HG03565 (cell line): ENCODE results near the gene LINC01488.

ENCODE experiments used
- ATAC-seq: cut with Tn5 transposase; IDR thresholded peaks from one replicate; pipeline ENCODE4 v1.9.1; 2021; ENCODE audit warnings: mild to moderate bottlenecking, moderate library complexity; ENCODE audit not compliant: unreplicated experiment

LINC01488 gene

DNA sequence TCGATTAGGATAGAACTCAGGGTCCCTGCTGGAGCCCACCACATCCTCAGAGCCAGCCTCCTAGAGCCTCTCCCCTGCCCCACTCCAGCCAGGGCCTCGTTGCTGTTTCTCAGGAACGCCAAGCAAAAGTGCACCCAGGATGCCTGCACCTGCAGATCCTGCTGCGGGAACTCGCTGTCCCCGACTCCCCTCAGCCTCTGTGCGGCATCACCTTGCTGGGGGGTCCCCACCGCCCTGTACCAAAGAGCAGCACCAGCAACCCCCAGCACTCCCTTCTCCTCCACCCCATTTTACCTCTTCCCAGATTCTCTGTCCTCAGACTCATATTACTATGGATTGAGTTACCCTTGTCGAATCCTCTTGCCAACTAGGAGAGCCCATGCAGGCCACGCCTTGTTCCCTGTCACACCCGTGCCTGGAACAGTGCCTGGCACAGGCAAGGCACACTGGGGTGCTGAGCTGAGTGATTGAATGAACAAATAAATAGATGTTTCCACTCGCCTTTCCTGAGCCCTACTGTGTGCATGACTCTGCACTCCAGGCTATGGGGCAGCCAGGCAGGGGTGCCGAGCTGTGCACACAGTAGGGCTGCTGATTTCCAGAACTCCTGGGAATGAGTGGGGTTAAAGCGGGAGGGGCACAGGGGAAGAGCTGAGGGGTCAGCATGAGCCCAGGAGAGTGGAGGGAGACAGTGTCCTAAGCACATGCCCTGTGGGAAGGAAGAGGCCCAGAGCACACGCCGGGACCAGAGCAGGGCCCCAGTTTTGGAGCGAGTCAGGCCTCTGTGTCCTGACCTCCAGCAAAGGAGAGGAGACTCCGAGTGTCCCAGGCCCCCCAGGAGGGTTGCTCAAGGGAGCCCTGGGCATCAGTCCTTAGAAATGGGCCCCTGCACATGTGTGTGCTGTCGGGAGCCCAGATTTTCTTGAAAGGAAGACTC is 44.3 kb downstream of the LINC01488 start:
- ATAC-seq = no peak

DNA sequence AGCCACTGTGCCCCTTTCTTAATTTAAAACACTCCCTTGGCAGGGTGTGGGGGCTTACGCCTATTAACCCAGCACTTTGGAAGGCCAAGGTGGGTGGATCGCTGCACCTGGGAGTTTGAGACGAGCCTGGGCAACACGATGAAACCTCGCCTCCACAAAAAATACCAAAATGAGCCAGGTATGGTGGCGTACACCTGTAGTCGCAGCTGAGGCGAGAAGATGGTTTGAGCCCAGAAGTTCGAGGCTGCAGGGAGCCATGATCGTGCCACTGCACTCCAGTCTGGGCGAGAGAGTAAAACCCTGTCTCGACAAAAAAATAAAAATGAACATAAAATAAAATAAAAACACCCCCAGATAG is 45.0 kb downstream of the LINC01488 start:
- no peak for ATAC-seq

DNA sequence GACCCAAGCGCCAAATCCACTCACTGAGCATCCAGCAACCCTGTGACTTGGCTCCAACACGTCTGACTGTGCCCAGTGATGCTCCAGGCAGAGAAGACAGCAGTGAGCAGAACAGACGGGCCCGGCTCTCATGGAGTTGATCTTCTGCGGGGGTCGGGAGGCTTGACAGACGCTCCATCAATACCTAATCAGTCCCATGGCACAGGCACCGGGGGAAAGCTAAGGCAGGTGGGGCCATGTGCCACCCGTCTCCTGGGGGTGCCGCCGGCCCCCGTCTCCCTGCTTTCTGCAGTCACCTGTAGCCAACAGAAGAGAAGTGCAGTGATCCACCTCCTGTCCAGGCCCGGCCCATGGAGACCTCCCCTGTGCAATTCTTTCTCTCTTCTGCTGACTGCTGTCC is 47.5 kb downstream of the LINC01488 start:
- no peak for ATAC-seq

DNA sequence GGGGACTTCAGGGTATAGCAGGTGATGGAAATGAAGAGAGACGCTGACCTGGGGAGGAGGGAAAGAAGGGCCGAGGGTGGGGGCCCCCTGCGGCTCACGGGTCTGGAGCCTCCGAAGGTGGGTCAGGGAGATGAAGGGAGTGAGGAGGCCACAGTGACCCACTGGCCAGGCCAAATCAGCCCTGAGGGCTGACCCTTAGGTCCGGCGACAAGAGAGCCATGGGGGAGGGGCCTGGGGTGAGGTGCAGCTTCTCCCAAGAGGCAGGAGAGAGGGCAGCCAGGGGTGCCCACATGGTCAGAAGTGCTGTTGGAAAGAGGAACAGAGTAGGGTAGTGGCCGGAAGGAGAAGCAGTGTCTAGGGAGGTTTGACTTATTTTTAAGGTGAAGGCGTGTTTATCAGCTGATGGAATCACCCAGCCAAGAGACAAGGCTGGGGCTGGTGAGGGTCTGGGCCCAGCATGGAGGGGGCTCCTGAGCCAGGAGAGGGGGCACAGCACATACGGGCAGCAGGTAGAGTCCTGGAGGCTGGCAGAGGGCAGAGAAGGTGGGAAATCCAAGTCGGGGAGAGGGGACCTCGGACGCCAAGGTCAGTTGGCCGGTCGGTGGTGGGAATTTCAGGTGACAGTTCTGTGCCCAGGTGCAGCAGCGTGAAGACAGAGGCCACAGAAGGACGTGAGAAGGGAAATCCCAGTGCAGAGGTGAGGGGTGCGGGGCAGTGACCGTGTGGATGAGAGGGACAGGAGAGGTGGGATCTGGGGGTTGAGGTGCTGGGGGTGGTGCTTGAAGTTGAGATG is 49.0 kb downstream of the LINC01488 start:
- no peak for ATAC-seq

DNA sequence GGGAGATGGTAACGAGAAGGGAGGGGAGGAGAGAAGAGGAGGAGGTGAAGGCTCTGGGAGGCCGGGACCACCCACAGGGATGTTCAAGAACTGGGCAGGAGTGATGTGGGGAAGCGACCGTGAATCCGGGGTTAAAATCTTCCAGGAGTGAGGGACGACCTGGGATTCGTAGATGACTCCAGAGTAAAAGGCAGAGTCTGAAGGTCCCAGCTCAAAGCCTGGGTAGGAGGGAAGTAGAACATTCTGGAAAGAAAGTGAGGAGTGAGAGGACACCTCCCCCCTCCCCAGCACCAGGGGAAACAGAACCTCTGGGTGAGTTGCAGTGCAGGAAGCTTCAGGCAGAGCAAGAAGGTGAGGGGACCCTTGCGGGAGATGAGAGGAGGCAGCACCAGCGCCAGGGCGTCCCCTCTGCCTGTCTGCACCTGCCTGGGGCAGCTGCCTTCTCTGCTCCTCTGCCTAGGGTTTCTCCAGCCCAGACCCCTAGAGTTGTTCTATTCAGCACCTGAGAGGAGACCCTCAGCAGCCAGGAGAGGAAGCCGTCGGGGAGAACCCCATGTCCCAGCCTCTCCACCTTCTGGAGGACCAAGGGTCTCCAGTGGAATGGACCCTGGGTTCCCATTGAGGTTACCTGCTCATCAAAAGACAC is 49.7 kb downstream of the LINC01488 start:
- no peak for ATAC-seq

DNA sequence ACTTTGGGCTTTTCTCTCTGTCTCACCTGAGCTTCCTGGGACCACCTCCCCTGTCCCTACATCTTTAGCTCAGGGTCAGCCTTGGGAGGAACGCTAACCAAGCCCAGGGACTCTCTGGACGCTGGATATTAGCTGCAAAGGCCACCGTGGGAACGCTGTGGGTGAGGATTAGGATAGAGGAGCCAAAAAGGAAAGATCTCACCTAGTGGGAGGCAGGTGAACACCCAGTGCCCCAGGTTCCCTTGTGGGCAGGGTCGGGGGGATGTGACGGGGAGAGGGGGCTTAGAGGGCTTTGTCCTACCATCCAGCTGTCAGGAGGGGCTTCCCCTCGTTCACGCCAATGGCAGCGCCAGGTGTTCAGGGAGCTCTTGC is 50.2 kb downstream of the LINC01488 start:
- no peak for ATAC-seq

DNA sequence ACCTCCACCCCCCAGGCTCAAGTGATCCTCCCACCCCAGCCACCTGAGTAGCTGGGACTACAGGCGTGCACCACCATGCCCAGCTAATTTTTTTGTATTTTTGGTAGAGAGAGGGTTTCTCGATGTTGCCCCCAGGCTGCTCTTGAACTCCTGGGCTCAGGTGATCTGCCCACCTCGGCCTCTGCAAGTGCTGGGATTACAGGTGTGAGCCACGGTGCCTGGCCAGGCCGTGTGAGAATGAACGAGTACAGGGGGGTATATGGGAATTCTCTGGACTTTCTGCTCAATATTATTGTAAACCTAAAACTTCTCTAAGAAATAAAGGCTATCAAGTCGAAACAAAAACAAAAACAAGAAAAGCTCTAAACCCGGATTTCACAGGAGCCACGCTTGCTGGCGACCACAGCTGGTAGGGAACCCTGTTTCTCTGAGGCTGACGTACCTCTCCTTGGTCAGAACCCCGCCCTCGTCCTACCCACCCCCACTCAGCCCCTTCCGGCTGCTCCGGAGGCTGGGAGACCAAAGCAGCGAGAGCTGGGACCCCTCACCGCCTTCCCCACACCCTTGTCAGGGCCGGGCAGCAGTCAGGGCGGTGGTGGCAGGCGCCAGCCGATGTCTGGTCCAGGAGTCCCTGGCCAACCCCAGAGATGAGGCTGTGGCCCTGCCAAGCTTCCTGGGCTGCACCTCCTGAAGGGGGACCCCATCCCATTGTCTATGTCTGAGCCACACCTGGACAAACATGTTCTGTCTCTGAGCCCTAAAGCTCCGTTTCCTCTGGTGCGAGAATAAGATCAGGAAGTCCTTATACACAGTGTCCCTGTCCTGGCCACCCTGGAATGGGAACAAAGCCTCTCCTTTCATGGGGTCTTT is 52.1 kb downstream of the LINC01488 start:
- no peak for ATAC-seq

DNA sequence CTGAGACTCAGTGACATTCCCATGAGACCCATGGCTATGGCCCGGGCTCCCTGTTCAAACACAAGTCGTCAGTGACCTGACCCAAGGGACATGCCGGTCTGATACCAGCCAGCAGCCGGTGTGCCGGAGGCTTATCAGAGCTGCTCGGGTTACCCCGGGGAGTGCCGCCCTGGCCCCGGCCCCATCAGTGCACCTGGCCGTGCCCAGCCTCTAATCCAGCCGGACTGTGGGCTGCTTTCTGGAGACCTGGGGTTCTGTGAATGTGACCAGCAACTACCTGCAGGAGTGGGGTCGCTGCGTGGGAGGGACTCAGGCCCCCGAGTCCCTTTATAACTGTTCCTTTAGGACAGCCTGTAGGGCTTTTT is 52.7 kb downstream of the LINC01488 start:
- ATAC-seq = no peak

DNA sequence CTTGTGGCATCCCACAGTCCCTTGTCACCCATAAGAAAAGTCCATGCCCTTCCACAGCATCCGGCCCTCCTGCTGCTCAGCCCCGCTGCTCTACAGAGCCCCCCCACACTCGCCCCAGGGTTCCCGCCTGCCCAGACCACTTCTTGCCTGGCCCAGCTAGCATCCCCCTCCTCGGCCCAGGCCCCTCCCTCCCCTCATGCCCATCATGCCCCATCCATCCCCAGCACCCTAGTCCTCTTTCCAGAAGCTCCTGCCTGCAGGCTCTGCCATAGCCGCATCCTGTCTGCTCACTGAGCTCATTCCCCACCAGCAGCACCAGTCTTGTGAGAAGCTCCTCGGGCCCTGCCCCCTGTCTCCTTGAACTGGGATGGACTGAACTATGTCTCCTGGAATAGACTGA is 54.4 kb downstream of the LINC01488 start:
- no peak for ATAC-seq

DNA sequence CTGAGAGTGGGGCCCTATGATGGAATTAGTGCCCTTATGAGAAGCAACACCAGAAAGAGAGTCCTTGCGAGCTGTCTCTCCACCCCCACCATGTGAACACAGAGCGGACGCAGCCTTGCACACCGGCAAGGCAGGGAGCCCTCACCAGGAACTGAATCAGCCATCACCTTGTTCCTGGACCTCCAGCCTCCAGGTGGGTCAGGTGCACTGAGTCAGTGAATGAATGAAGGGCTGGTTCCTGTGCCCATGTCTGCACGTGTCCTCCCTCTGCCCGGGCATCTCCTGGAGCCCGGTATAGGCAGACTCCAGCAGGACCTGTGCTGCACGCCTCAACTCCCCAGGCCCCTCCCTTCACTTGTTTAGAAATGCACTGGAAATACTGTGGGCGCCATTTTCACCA is 54.9 kb downstream of the LINC01488 start:
- ATAC-seq = no peak

DNA sequence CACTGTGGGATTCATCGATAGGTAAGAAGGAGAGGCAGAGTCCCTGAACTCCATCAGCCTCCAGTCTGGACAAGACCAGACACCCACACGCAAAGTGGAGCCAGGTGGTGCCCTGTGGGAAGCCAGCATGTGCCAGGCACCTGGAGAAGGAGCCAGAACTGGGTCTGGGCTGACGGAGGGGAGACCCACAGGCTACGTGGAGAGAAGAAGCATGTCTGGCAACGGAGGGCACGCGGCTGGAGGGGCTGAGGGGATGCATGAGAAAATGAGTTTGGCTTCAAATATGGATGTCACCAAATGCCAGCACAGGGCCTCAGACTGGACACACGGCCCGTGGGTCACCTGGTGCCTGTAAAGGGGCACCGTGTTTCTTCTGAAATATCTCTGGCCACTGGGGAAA is 55.7 kb downstream of the LINC01488 start:
- ATAC-seq = no peak

DNA sequence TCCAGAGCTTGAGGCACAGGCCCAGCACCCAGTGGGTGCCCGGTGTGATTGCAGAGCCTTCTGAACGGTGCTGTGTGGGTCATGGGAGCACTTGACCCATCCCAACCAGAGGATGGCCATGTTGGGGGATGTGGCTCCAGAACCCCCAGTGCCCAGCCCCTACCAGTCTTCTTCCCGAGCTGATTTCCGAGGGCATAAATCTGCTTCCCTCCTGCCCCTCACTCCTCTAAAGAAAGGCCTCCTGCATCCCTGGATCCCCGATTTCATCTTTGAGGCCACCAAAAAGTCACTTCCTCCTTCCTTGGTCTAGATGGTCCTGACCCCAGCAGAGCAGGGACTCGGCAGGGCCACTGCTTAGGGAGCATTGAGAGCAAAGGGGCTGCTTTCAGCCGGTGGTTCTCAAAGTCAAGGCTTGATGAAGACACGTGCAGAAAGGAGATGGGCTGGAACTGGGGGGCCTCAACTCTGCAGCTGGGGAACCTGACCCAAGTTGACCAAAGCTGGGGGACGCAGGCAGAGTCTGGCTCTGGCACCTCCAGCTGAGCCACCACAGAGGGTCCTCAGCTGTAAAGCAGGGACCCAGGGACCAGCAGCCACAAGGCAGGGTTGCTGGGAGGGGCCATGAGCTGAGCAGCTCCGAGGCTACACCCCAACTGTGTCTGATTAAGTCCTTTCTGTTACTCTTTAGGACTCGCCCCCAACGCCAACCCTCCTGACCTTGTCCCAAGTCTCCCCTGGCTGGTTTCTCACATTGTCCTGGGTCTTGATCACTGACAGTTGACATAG is 56.6 kb downstream of the LINC01488 start:
- no peak for ATAC-seq

DNA sequence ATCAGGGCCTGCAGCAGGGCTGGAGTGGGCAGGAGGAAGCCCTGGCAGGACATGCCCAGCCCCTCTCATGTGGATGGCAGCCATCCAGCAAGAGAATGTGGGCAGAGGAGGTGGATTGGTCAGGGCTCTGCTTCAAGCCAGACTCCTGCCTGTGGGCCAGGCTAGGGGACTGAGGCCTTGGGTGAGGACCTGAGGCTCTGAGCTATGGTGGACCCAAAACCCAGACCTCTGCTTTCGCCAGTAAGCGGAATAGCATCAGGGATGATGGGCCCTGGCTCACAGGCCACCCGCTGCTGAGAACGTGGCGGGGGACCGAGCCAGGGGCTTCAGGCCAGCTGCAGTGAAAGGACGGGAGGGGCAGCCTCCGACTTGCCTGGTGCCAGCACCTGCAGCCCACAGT is 57.4 kb downstream of the LINC01488 start:
- ATAC-seq = no peak

DNA sequence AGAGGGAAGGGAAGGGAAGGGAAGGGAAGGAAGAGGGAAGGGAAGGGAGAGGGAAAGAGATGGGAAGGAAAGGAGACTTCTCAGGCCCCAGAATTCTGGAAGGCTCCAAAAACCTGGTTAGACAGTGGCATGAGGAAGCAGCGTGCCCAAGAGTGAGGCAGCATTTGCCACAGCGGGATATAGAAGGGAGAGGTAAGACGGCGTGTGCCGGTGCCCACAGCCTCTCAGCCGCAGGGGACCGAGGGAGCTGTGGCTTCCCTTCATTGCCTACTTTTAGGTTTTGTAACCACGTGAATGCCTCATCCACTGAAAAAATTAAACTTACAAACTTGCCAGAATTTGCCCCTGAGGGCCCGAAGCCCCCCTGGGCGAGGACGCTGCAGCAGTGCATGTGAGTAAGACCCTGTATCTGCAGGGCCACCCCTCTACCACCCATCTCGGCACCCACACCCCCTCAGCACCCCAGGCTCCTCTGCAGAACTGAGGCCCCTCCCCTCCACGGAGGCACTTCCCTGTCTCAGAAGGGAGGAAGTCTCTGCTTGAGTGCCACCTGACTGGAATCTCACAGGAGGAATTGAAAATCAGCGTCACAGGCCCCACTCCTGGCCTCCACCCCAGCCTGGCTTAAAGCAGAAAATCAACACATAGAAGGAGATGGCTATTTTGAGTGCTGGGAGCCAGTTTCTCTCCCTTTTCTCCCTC is 58.1 kb downstream of the LINC01488 start:
- ATAC-seq = no peak

DNA sequence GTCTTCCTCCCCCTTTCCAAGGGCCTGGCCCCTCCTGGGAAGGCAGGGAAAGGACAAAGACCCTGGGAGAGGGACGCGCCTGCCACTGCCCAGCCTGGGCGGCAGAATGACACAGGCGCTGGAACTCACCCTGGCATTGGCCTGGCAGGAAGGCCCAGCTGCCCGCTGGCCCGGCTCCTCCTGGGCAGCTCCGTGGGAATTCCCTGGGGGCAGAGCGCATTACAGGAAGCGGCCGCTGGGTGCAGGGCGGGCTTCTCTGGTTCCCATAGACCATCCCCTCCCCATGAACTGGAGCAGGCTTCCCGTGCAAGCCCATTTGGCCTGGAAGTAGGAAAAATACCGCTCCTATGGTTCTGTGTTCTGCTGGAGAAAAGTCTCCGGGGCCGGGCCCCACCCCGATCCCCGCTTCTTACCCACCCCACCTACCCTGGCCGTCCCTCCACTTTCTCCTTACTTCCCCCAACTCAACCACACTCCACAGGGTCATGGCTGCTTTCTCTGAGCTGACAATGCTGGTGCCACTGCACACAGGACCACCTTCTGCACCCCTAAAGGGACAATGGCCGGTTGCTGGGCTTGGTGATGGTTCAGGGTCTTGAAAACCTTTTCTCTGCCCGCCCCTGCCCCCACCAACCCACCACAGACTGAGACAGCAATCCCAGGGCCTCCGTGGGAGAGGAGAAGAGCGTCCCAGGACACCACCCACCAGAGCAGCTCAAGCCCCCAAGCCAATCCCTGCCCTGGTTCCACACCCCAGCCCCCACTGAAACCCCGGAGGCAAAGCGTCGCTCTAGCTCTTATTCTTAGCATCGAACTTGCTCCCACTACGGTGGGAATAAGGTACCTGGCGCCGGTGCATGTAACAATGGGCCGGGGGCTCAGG is 58.9 kb downstream of the LINC01488 start:
- ATAC-seq = no peak

DNA sequence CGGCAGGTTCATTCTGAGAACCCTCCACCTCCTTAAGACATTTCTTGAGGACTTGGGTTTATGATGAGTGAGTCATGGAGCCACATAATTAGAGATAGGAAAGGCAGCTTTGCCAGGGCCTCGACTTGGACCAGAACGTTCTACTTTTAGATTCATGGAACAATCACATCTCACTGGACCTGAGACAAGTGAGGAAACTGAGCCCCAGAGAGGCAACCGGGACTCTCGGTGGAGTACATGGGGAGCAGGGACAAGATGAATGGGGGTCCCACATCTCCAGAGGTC is 59.5 kb downstream of the LINC01488 start:
- no peak for ATAC-seq

DNA sequence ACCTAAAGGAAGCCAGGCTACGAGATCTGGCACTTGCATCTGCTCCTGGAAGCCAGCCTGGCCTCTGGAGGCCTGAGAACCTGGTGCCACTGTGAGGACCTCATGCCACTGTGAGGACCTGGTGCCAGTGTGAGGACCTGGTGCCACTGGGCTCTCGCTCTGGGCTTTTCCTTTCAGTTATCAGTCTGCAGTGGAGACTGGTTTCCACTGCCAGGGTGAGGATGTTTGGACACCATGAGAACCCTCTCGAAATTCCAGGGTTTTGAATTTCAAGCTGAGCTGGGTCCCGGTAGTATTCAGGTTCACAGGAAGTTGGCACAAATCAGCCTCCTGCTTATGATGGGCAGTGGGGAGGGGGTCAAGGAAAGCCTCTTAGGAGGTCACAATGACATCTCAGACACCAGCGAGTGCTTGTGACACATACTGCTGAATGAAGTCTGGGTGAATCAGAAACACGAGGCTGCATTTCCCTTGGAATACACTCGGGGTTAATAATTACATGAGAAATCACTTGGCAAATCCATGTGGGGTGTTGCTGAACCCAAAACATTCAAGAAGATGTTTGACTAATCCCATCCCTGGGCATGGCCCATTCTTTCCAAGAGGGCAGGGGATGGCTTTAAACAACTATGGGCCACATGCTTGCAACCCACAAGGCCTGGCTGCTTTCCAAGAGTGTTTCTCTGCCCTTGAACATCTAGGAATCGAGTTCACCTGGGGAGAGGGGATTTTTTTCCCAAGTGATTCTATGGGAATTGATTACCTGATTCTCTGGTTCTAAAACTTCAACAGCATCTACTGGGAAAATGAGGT is 60.2 kb downstream of the LINC01488 start:
- no peak for ATAC-seq
